ENCODE data around the gene DCDC2C. TPM values are rescaled to one million over a fixed set of nuclear protein-coding genes. Genes with fewer than 3 reads are reported as not detected.

Gene DCDC2C
- total and polyA plus RNA-seq, 2 donors = 0.21 to 0.38 TPM

GRCh38 chr2:3704692-3705091 is 1.3 kb downstream of the DCDC2C start:
- no peak for DNase-seq (ENCODE audit: low read depth in 6 of 9, low spot score in 9 of 9)
- peaks cover 0 to 6% of the 10 kb centered on the region in 2 donors for H3K9me3 ChIP-seq (ENCODE audit: control insufficient read depth in 2 of 2, insufficient read depth in 1 of 2, low read length in 1 of 2)
- H3K4me1 ChIP-seq (ENCODE audit: control insufficient read depth in 2 of 2, insufficient read depth in 2 of 2, low read length in 2 of 2) = no peaks in the 10 kb centered on the region
- 77% methylated on average over 4 of the region's 6 CpGs for WGBS
- peaks cover 18 to 39% of the 10 kb centered on the region in 2 donors for H3K27me3 ChIP-seq (ENCODE audit: control insufficient read depth in 2 of 2, insufficient read depth in 1 of 2, low read length in 1 of 2)
- H3K27ac ChIP-seq (ENCODE audit: low read depth in 1 of 2, low read length in 1 of 2) = no peak overlapping the region
- no peak overlapping the region for H3K4me3 ChIP-seq (ENCODE audit: low read length in 2 of 2)
- H3K36me3 ChIP-seq (ENCODE audit: control insufficient read depth in 2 of 2, insufficient read depth in 2 of 2, low read length in 1 of 2) = no peaks in the 10 kb centered on the region

GRCh38 chr2:3705782-3706181 is 2.4 kb downstream of the DCDC2C start:
- H3K36me3 ChIP-seq (ENCODE audit: control insufficient read depth in 2 of 2, insufficient read depth in 2 of 2, low read length in 1 of 2) = no peaks in the 10 kb centered on the region
- WGBS = 44% methylated on average over 2 of the region's 2 CpGs
- H3K4me3 ChIP-seq (ENCODE audit: low read length in 2 of 2) = no peak overlapping the region
- no peak for DNase-seq (ENCODE audit: low read depth in 6 of 9, low spot score in 9 of 9)
- H3K27me3 ChIP-seq (ENCODE audit: control insufficient read depth in 2 of 2, insufficient read depth in 1 of 2, low read length in 1 of 2) = peaks cover 18 to 39% of the 10 kb centered on the region in 2 donors
- no peaks in the 10 kb centered on the region for H3K4me1 ChIP-seq (ENCODE audit: control insufficient read depth in 2 of 2, insufficient read depth in 2 of 2, low read length in 2 of 2)
- H3K27ac ChIP-seq (ENCODE audit: low read depth in 1 of 2, low read length in 1 of 2) = no peak overlapping the region
- peaks cover 0 to 6% of the 10 kb centered on the region in 2 donors for H3K9me3 ChIP-seq (ENCODE audit: control insufficient read depth in 2 of 2, insufficient read depth in 1 of 2, low read length in 1 of 2)

GRCh38 chr2:3706892-3707291 is 3.5 kb downstream of the DCDC2C start:
- Histone ChIP-seq H3K36me3 (ENCODE audit: control insufficient read depth in 2 of 2, insufficient read depth in 2 of 2, low read length in 1 of 2) (no peaks in the 10 kb centered on the region), H3K27me3 (ENCODE audit: control insufficient read depth in 2 of 2, insufficient read depth in 1 of 2, low read length in 1 of 2) (peaks cover 16 to 37% of the 10 kb centered on the region in 2 donors), H3K27ac (ENCODE audit: low read depth in 1 of 2, low read length in 1 of 2) (no peak overlapping the region), H3K4me1 (ENCODE audit: control insufficient read depth in 2 of 2, insufficient read depth in 2 of 2, low read length in 2 of 2) (no peaks in the 10 kb centered on the region), H3K9me3 (ENCODE audit: control insufficient read depth in 2 of 2, insufficient read depth in 1 of 2, low read length in 1 of 2) (peaks cover 0 to 6% of the 10 kb centered on the region in 2 donors), H3K4me3 (ENCODE audit: low read length in 2 of 2) (no peak overlapping the region)
- DNase-seq (ENCODE audit: low read depth in 6 of 9, low spot score in 9 of 9) = no peak
- 90% methylated on average over 5 of the region's 5 CpGs for WGBS

GRCh38 chr2:3708576-3708975 is 5.2 kb downstream of the DCDC2C start:
- 93% methylated on average over 4 of the region's 4 CpGs for WGBS
- Histone ChIP-seq H3K4me1 (ENCODE audit: control insufficient read depth in 2 of 2, insufficient read depth in 2 of 2, low read length in 2 of 2) (no peaks in the 10 kb centered on the region), H3K27me3 (ENCODE audit: control insufficient read depth in 2 of 2, insufficient read depth in 1 of 2, low read length in 1 of 2) (peaks cover 2 to 23% of the 10 kb centered on the region in 2 donors), H3K36me3 (ENCODE audit: control insufficient read depth in 2 of 2, insufficient read depth in 2 of 2, low read length in 1 of 2) (no peaks in the 10 kb centered on the region), H3K27ac (ENCODE audit: low read depth in 1 of 2, low read length in 1 of 2) (no peak overlapping the region), H3K9me3 (ENCODE audit: control insufficient read depth in 2 of 2, insufficient read depth in 1 of 2, low read length in 1 of 2) (peaks cover 0 to under 1% of the 10 kb centered on the region in 2 donors), H3K4me3 (ENCODE audit: low read length in 2 of 2) (no peak overlapping the region)
- no peak for DNase-seq (ENCODE audit: low read depth in 6 of 9, low spot score in 9 of 9)

- Histone ChIP-seq H3K27ac (ENCODE audit: low read depth in 1 of 2, low read length in 1 of 2) (no peak overlapping the region), H3K9me3 (ENCODE audit: control insufficient read depth in 2 of 2, insufficient read depth in 1 of 2, low read length in 1 of 2) (no peaks in the 10 kb centered on the region), H3K27me3 (ENCODE audit: control insufficient read depth in 2 of 2, insufficient read depth in 1 of 2, low read length in 1 of 2) (peaks cover 0 to 17% of the 10 kb centered on the region in 2 donors), H3K36me3 (ENCODE audit: control insufficient read depth in 2 of 2, insufficient read depth in 2 of 2, low read length in 1 of 2) (no peaks in the 10 kb centered on the region), H3K4me3 (ENCODE audit: low read length in 2 of 2) (no peak overlapping the region), H3K4me1 (ENCODE audit: control insufficient read depth in 2 of 2, insufficient read depth in 2 of 2, low read length in 2 of 2) (no peaks in the 10 kb centered on the region)
- WGBS = 91% methylated on average over 6 of the region's 6 CpGs
- no peak for DNase-seq (ENCODE audit: low read depth in 6 of 9, low spot score in 9 of 9)
These were observed 5.8 kb downstream of the DCDC2C start for GRCh38 chr2:3709225-3709624.

GRCh38 chr2:3712424-3712823 is 9.0 kb downstream of the DCDC2C start:
- Histone ChIP-seq H3K9me3 (ENCODE audit: control insufficient read depth in 2 of 2, insufficient read depth in 1 of 2, low read length in 1 of 2) (no peaks in the 10 kb centered on the region), H3K4me1 (ENCODE audit: control insufficient read depth in 2 of 2, insufficient read depth in 2 of 2, low read length in 2 of 2) (no peaks in the 10 kb centered on the region), H3K27me3 (ENCODE audit: control insufficient read depth in 2 of 2, insufficient read depth in 1 of 2, low read length in 1 of 2) (peaks cover 0 to 1% of the 10 kb centered on the region in 2 donors), H3K36me3 (ENCODE audit: control insufficient read depth in 2 of 2, insufficient read depth in 2 of 2, low read length in 1 of 2) (no peaks in the 10 kb centered on the region), H3K4me3 (ENCODE audit: low read length in 2 of 2) (no peak overlapping the region), H3K27ac (ENCODE audit: low read depth in 1 of 2, low read length in 1 of 2) (peak overlapping the region in 1 of 2 donors; percentile 17)
- 90% methylated on average over 3 of the region's 3 CpGs for WGBS
- DNase-seq (ENCODE audit: low read depth in 6 of 9, low spot score in 9 of 9) = peak in 1 of 9 donors; percentile 28

GRCh38 chr2:3712831-3713503 is 9.6 kb downstream of the DCDC2C start:
- 91% methylated on average over 10 of the region's 10 CpGs for WGBS
- Histone ChIP-seq H3K27me3 (ENCODE audit: control insufficient read depth in 2 of 2, insufficient read depth in 1 of 2, low read length in 1 of 2) (no peaks in the 10 kb centered on the region), H3K9me3 (ENCODE audit: control insufficient read depth in 2 of 2, insufficient read depth in 1 of 2, low read length in 1 of 2) (no peaks in the 10 kb centered on the region), H3K4me1 (ENCODE audit: control insufficient read depth in 2 of 2, insufficient read depth in 2 of 2, low read length in 2 of 2) (no peaks in the 10 kb centered on the region), H3K4me3 (ENCODE audit: low read length in 2 of 2) (no peak overlapping the region), H3K27ac (ENCODE audit: low read depth in 1 of 2, low read length in 1 of 2) (peak overlapping the region in 1 of 2 donors; percentile 17), H3K36me3 (ENCODE audit: control insufficient read depth in 2 of 2, insufficient read depth in 2 of 2, low read length in 1 of 2) (no peaks in the 10 kb centered on the region)
- no peak for DNase-seq (ENCODE audit: low read depth in 6 of 9, low spot score in 9 of 9)

- Histone ChIP-seq H3K4me1 (ENCODE audit: control insufficient read depth in 2 of 2, insufficient read depth in 2 of 2, low read length in 2 of 2) (no peaks in the 10 kb centered on the region), H3K27ac (ENCODE audit: low read depth in 1 of 2, low read length in 1 of 2) (no peak overlapping the region), H3K36me3 (ENCODE audit: control insufficient read depth in 2 of 2, insufficient read depth in 2 of 2, low read length in 1 of 2) (no peaks in the 10 kb centered on the region), H3K4me3 (ENCODE audit: low read length in 2 of 2) (no peak overlapping the region), H3K9me3 (ENCODE audit: control insufficient read depth in 2 of 2, insufficient read depth in 1 of 2, low read length in 1 of 2) (peaks cover 0 to 4% of the 10 kb centered on the region in 2 donors), H3K27me3 (ENCODE audit: control insufficient read depth in 2 of 2, insufficient read depth in 1 of 2, low read length in 1 of 2) (no peaks in the 10 kb centered on the region)
- WGBS = 85% methylated on average over 8 of the region's 8 CpGs
- no peak for DNase-seq (ENCODE audit: low read depth in 6 of 9, low spot score in 9 of 9)
These were observed 15.3 kb downstream of the DCDC2C start for GRCh38 chr2:3718679-3719078.

- 88% methylated on average over 11 of the region's 11 CpGs for WGBS
- no peaks in the 10 kb centered on the region for H3K9me3 ChIP-seq (ENCODE audit: control insufficient read depth in 2 of 2, insufficient read depth in 1 of 2, low read length in 1 of 2)
- H3K4me3 ChIP-seq (ENCODE audit: low read length in 2 of 2) = no peak overlapping the region
- no peak overlapping the region for H3K27ac ChIP-seq (ENCODE audit: low read depth in 1 of 2, low read length in 1 of 2)
- peaks cover 0 to 7% of the 10 kb centered on the region in 2 donors for H3K27me3 ChIP-seq (ENCODE audit: control insufficient read depth in 2 of 2, insufficient read depth in 1 of 2, low read length in 1 of 2)
- H3K4me1 ChIP-seq (ENCODE audit: control insufficient read depth in 2 of 2, insufficient read depth in 2 of 2, low read length in 2 of 2) = no peaks in the 10 kb centered on the region
- no peaks in the 10 kb centered on the region for H3K36me3 ChIP-seq (ENCODE audit: control insufficient read depth in 2 of 2, insufficient read depth in 2 of 2, low read length in 1 of 2)
- DNase-seq (ENCODE audit: low read depth in 6 of 9, low spot score in 9 of 9) = no peak
These were observed 21.6 kb downstream of the DCDC2C start for GRCh38 chr2:3725002-3725401.

All from thymus (tissue), 11 donors.